ENCODE data around the gene KLF17. TPM values are rescaled to one million over a fixed set of nuclear protein-coding genes. Genes with fewer than 3 reads are reported as not detected.

Gene KLF17
- total RNA-seq, 2 experiments from 2014 or later: not detected

DNA sequence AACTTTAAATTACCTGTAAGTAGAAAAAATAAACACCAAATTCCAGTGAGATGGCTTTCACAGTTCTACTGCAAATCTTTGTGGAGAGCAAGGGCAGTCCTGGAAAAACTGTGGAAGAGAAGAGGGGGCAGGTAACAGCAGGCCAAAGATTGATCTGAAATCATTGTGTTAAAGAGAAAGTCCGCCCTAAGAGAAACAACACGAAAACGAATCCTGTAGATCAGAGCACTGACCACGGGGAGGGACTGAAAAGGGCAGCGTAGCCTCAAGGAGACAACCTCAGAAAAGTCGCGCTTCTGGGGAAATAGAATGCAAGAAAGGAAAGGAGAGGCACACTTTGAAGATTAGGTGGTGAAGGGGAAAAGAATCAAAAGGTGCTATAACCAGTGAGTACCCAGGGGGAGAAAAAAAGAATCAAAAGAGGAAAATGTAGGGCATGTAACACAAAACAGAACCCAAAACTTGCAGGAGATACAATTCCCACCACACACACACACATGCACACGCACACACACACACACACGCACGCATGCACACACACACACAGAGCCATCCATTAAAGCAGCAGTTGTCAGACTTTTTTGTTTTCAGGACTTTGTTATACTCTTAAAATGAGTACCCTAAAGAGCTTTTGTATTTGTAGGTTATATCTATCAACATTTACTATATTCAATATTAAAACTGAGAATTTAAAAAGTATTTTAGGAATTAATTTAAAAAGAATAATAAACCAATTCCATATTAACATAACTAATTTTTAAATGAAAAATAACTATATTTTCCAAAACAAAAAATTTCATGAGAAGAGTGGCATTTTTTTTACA lies 28.0 kb upstream of the KLF17 start:
- Histone ChIP-seq H3K9me3 (ENCODE audit: low read length) (no peaks in the 10 kb centered on the region), H3K27ac (ENCODE audit: low read depth, low read length, poor library complexity, severe bottlenecking) (no peak overlapping the region), H3K36me3 (ENCODE audit: insufficient read depth, low read length) (no peaks in the 10 kb centered on the region), H3K4me1 (ENCODE audit: insufficient read depth, low read length, poor library complexity, severe bottlenecking) (no peaks in the 10 kb centered on the region), H3K79me2 (ENCODE audit: insufficient read depth, low read depth, low read length) (no peaks in the 10 kb centered on the region), H4K20me1 (ENCODE audit: insufficient read depth, low read length) (no peaks in the 10 kb centered on the region), H3K4me3 (ENCODE audit: low read depth, low read length, poor library complexity, severe bottlenecking) (no peak overlapping the region), H3K4me2 (ENCODE audit: low read length) (no peak overlapping the region), H3K9me2 (ENCODE audit: insufficient read depth, low read length) (no peaks in the 10 kb centered on the region), H2AFZ (ENCODE audit: low read length) (no peak overlapping the region)
- no TSS peak for BruUV-seq (replicated peaks)
- DNase-seq (ENCODE audit: low spot score): no peak
- ChIA-PET CTCF (ENCODE audit: unreplicated experiment) (no interaction called here), POLR2A (no interaction called here)
- intact Hi-C loops (cut with micrococcal nuclease; ENCODE audit: unreplicated experiment): no loop called here
- TF ChIP-seq, protein P1, sequence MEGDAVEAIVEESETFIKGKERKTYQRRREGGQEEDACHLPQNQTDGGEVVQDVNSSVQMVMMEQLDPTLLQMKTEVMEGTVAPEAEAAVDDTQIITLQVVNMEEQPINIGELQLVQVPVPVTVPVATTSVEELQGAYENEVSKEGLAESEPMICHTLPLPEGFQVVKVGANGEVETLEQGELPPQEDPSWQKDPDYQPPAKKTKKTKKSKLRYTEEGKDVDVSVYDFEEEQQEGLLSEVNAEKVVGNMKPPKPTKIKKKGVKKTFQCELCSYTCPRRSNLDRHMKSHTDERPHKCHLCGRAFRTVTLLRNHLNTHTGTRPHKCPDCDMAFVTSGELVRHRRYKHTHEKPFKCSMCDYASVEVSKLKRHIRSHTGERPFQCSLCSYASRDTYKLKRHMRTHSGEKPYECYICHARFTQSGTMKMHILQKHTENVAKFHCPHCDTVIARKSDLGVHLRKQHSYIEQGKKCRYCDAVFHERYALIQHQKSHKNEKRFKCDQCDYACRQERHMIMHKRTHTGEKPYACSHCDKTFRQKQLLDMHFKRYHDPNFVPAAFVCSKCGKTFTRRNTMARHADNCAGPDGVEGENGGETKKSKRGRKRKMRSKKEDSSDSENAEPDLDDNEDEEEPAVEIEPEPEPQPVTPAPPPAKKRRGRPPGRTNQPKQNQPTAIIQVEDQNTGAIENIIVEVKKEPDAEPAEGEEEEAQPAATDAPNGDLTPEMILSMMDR (conservative IDR thresholded peaks at IDR 0.05; ENCODE audit: low read length): no peak
- no peak for TF ChIP-seq EZH2phosphoT487 (IDR thresholded peaks at IDR 0.05; ENCODE audit: borderline replicate concordance, low read depth, low read length)

DNA sequence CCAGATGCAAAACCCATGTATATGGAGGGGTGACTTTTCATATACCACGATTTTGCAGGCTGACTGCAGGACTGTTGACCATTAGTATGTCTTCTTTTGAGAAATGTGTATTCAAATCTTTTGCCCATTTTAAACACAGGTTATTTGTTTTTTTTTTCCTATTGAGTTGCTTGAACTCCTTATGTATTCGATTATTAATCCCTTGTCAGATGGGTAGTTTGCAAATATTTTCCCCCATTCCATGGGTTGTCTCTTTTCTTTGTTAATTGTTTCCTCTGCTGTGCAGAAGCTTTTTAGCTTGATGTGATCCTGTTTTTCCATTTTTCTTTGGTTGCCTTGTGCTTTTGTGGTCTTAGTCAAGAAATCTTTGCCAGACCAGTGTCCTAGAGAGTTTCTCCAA lies 24.6 kb upstream of the KLF17 start:
- Histone ChIP-seq H3K4me1 (ENCODE audit: insufficient read depth, low read length, poor library complexity, severe bottlenecking) (no peaks in the 10 kb centered on the region), H3K9me3 (ENCODE audit: low read length) (no peaks in the 10 kb centered on the region), H3K27ac (ENCODE audit: low read depth, low read length, poor library complexity, severe bottlenecking) (no peak overlapping the region), H3K79me2 (ENCODE audit: insufficient read depth, low read depth, low read length) (no peaks in the 10 kb centered on the region), H4K20me1 (ENCODE audit: insufficient read depth, low read length) (no peaks in the 10 kb centered on the region), H3K4me2 (ENCODE audit: low read length) (no peak overlapping the region), H2AFZ (ENCODE audit: low read length) (no peak overlapping the region), H3K9me2 (ENCODE audit: insufficient read depth, low read length) (no peaks in the 10 kb centered on the region), H3K4me3 (ENCODE audit: low read depth, low read length, poor library complexity, severe bottlenecking) (no peak overlapping the region), H3K36me3 (ENCODE audit: insufficient read depth, low read length) (no peaks in the 10 kb centered on the region)
- CTCF ChIA-PET (ENCODE audit: unreplicated experiment): no interaction called here
- no TSS peak for BruUV-seq (replicated peaks)
- intact Hi-C loops (cut with micrococcal nuclease; ENCODE audit: unreplicated experiment): no loop called here
- TF ChIP-seq, protein P1 (conservative IDR thresholded peaks at IDR 0.05; ENCODE audit: low read length): no peak
- TF ChIP-seq EZH2phosphoT487 (IDR thresholded peaks at IDR 0.05; ENCODE audit: borderline replicate concordance, low read depth, low read length): no peak
- no peak for DNase-seq (ENCODE audit: low spot score)
- POLR2A ChIA-PET: no interaction called here

DNA sequence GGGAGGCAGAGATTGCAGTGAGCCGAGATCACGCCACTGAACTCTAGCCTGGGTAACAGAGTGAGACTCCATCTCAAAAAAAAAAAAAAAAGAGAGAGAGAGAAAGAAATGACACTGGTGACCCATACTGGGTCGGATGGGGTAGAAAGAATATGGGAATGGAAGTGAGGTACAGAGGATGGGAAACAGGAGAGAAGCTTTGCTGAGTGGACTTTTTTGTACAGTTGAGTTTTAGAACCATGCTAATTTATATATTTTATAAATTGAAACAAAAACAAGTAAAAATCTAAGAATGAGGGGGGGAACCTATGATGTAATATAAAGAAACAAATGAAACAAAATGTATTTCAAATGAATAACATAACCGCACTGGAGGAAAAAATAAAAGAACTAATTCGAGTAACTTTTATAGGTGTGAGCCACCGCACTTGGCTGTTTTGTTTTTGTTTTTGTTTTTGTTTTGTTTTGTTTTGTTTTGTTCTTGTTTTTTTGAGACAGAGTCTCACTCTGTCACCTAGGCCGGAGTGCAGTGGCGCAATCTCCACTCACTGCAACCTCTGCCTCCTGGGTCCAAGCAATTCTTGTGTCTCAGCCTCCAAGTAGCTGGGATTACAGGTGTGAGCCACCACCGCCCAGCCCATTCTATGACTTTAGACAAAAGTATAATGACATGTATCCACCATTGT lies 18.3 kb upstream of the KLF17 start:
- H2AFZ ChIP-seq (ENCODE audit: low read length): no peak overlapping the region
- H3K36me3 ChIP-seq (ENCODE audit: insufficient read depth, low read length): no peaks in the 10 kb centered on the region
- intact Hi-C loops (cut with micrococcal nuclease; ENCODE audit: unreplicated experiment): no loop called here
- H3K79me2 ChIP-seq (ENCODE audit: insufficient read depth, low read depth, low read length): no peaks in the 10 kb centered on the region
- CTCF ChIA-PET (ENCODE audit: unreplicated experiment): no interaction called here
- no peak overlapping the region for H3K4me3 ChIP-seq (ENCODE audit: low read depth, low read length, poor library complexity, severe bottlenecking)
- no peak for DNase-seq (ENCODE audit: low spot score)
- no peaks in the 10 kb centered on the region for H4K20me1 ChIP-seq (ENCODE audit: insufficient read depth, low read length)
- POLR2A ChIA-PET: no interaction called here
- no peaks in the 10 kb centered on the region for H3K9me3 ChIP-seq (ENCODE audit: low read length)
- no peaks in the 10 kb centered on the region for H3K9me2 ChIP-seq (ENCODE audit: insufficient read depth, low read length)
- no peaks in the 10 kb centered on the region for H3K4me1 ChIP-seq (ENCODE audit: insufficient read depth, low read length, poor library complexity, severe bottlenecking)
- no TSS peak for BruUV-seq (replicated peaks)
- H3K27ac ChIP-seq (ENCODE audit: low read depth, low read length, poor library complexity, severe bottlenecking): no peak overlapping the region
- H3K4me2 ChIP-seq (ENCODE audit: low read length): no peak overlapping the region
- TF ChIP-seq, protein P1 (conservative IDR thresholded peaks at IDR 0.05; ENCODE audit: low read length): no peak
- no peak for TF ChIP-seq EZH2phosphoT487 (IDR thresholded peaks at IDR 0.05; ENCODE audit: borderline replicate concordance, low read depth, low read length)

All from OCI-LY7 (cell line).